ENCODE results near the gene TMCC2.

The TMCC2 gene

DNA sequence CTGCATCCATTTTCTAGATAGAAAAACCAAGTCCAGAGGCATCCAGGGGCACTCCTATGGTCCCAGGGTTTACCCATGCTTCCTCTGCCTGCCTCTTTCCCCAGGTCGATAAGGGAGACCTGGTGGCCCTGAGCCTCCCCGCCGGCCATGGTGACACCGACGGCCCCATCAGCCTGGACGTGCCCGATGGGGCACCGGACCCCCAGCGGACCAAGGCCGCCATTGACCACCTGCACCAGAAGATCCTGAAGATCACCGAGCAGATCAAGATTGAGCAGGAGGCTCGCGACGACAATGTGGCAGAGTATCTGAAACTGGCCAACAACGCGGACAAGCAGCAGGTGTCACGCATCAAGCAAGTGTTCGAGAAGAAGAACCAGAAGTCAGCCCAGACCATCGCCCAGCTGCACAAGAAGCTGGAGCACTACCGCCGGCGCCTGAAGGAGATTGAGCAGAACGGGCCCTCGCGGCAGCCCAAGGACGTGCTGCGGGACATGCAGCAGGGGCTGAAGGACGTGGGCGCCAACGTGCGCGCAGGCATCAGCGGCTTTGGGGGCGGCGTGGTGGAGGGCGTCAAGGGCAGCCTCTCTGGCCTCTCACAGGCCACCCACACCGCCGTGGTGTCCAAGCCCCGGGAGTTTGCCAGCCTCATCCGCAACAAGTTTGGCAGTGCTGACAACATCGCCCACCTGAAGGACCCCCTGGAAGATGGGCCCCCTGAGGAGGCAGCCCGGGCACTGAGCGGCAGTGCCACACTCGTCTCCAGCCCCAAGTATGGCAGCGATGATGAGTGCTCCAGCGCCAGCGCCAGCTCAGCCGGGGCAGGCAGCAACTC, 41.3 kb downstream of the TMCC2 start:
- no peak for TF ChIP-seq TAF1 (IDR thresholded peaks at IDR 0.05; ENCODE audit: low read depth)
- no peak for TF ChIP-seq ZBTB7A (IDR thresholded peaks at IDR 0.05; ENCODE audit: low read depth)
- TF ChIP-seq CREB1 (IDR thresholded peaks at IDR 0.05; ENCODE audit: low read depth) = no peak
- no peak for TF ChIP-seq EGR1 (IDR thresholded peaks at IDR 0.05)
- no peak for TF ChIP-seq YY1 (IDR thresholded peaks at IDR 0.05; ENCODE audit: low read depth)
- TF ChIP-seq NFIC (IDR thresholded peaks at IDR 0.05) = no peak
- TF ChIP-seq, protein P1, sequence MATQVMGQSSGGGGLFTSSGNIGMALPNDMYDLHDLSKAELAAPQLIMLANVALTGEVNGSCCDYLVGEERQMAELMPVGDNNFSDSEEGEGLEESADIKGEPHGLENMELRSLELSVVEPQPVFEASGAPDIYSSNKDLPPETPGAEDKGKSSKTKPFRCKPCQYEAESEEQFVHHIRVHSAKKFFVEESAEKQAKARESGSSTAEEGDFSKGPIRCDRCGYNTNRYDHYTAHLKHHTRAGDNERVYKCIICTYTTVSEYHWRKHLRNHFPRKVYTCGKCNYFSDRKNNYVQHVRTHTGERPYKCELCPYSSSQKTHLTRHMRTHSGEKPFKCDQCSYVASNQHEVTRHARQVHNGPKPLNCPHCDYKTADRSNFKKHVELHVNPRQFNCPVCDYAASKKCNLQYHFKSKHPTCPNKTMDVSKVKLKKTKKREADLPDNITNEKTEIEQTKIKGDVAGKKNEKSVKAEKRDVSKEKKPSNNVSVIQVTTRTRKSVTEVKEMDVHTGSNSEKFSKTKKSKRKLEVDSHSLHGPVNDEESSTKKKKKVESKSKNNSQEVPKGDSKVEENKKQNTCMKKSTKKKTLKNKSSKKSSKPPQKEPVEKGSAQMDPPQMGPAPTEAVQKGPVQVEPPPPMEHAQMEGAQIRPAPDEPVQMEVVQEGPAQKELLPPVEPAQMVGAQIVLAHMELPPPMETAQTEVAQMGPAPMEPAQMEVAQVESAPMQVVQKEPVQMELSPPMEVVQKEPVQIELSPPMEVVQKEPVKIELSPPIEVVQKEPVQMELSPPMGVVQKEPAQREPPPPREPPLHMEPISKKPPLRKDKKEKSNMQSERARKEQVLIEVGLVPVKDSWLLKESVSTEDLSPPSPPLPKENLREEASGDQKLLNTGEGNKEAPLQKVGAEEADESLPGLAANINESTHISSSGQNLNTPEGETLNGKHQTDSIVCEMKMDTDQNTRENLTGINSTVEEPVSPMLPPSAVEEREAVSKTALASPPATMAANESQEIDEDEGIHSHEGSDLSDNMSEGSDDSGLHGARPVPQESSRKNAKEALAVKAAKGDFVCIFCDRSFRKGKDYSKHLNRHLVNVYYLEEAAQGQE (IDR thresholded peaks at IDR 0.05; ENCODE audit: low read depth) = no peak
- no peak for TF ChIP-seq EP300 (IDR thresholded peaks at IDR 0.05; ENCODE audit: borderline replicate concordance)
- TF ChIP-seq TEAD4 (IDR thresholded peaks at IDR 0.05) = no peak
- TF ChIP-seq, protein P2, sequence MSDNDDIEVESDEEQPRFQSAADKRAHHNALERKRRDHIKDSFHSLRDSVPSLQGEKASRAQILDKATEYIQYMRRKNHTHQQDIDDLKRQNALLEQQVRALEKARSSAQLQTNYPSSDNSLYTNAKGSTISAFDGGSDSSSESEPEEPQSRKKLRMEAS (IDR thresholded peaks at IDR 0.05) = no peak
- no peak for TF ChIP-seq RAD21 (IDR thresholded peaks at IDR 0.05; ENCODE audit: low read depth)

DNA sequence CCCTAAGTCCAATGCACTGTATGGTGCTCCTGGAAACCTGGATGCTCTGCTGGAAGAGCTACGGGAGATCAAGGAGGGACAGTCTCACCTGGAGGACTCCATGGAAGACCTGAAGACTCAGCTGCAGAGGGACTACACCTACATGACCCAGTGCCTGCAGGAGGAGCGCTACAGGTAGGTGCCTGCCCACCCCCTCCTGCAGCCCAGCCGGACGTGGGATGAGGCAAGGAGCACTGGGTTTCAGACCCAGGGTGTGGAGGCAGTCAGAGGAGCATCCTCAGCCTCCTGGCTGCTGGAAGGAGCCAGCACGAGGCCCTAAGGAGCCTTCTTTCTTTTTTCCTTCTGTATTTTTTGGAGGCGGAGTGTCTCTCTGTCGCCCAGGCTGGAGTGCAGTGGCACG, 42.0 kb downstream of the TMCC2 start:
- TF ChIP-seq, protein P1 (IDR thresholded peaks at IDR 0.05; ENCODE audit: low read depth) = no peak
- TF ChIP-seq RAD21 (IDR thresholded peaks at IDR 0.05; ENCODE audit: low read depth) (no peak), NFIC (IDR thresholded peaks at IDR 0.05) (no peak), TCF12 (IDR thresholded peaks at IDR 0.05; ENCODE audit: low read depth) (no peak), FOXM1 (IDR thresholded peaks at IDR 0.05; ENCODE audit: borderline replicate concordance, low read depth) (no peak), ZBTB7A (IDR thresholded peaks at IDR 0.05; ENCODE audit: low read depth) (no peak), EP300 (IDR thresholded peaks at IDR 0.05; ENCODE audit: borderline replicate concordance) (no peak), USF1 (IDR thresholded peaks at IDR 0.05) (no peak), TEAD4 (IDR thresholded peaks at IDR 0.05) (no peak), CREB1 (IDR thresholded peaks at IDR 0.05; ENCODE audit: low read depth) (no peak), EGR1 (IDR thresholded peaks at IDR 0.05) (no peak), CEBPB (IDR thresholded peaks at IDR 0.05) (no peak), TAF1 (IDR thresholded peaks at IDR 0.05; ENCODE audit: low read depth) (no peak), YY1 (IDR thresholded peaks at IDR 0.05; ENCODE audit: low read depth) (no peak)
- TF ChIP-seq, protein P2 (IDR thresholded peaks at IDR 0.05) = no peak

DNA sequence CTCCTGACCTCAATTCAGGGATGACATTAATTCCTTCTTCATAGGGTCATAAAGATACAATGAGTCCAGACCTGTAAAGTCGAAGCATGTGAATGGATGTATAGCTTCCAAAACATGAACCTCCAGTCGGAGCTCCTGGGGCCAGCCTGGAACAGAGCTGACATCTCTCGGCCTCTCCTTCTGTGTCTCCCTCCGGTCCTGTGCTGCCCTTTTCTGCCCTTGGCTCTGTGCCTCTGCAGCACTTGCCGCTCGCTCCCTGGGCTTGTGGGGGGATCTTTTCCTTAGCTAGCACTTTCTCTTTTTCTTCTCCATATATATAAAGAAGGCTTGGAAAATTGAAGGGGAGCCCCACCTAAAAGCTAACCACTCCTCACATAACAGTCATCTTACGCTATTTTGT, 42.5 kb downstream of the TMCC2 start:
- TF ChIP-seq USF1 (IDR thresholded peaks at IDR 0.05) = no peak
- no peak for TF ChIP-seq TEAD4 (IDR thresholded peaks at IDR 0.05)
- no peak for TF ChIP-seq ZBTB7A (IDR thresholded peaks at IDR 0.05; ENCODE audit: low read depth)
- TF ChIP-seq TCF12 (IDR thresholded peaks at IDR 0.05; ENCODE audit: low read depth) = no peak
- no peak for TF ChIP-seq TAF1 (IDR thresholded peaks at IDR 0.05; ENCODE audit: low read depth)
- TF ChIP-seq CREB1 (IDR thresholded peaks at IDR 0.05; ENCODE audit: low read depth) = no peak
- TF ChIP-seq YY1 (IDR thresholded peaks at IDR 0.05; ENCODE audit: low read depth) = no peak
- TF ChIP-seq EP300 (IDR thresholded peaks at IDR 0.05; ENCODE audit: borderline replicate concordance) = no peak
- no peak for TF ChIP-seq NFIC (IDR thresholded peaks at IDR 0.05)
- TF ChIP-seq, protein P1 (IDR thresholded peaks at IDR 0.05; ENCODE audit: low read depth) = no peak
- TF ChIP-seq CEBPB (IDR thresholded peaks at IDR 0.05) = no peak
- TF ChIP-seq EGR1 (IDR thresholded peaks at IDR 0.05) = no peak
- TF ChIP-seq, protein P2 (IDR thresholded peaks at IDR 0.05) = no peak
- no peak for TF ChIP-seq RAD21 (IDR thresholded peaks at IDR 0.05; ENCODE audit: low read depth)
- no peak for TF ChIP-seq FOXM1 (IDR thresholded peaks at IDR 0.05; ENCODE audit: borderline replicate concordance, low read depth)

Data from Ishikawa (cell line).